Body of pancreas (tissue), 4 donors: ENCODE data around the gene SLC22A15. TPM values are rescaled to one million over a fixed set of nuclear protein-coding genes. Genes with fewer than 3 reads are reported as not detected.
A peak's percentile ranks its signal among the peaks of the same experiment; 100 is the strongest.

Experiments used
- ATAC-seq: fragments of 150-250 bp; one replicate; pipeline ENCODE4 v1.9.1; 2016
- DNase-seq, 4 donors: peaks; one replicate each; pipeline ENCODE4 v3.0.0-alpha.2; 2019
- H3K27ac ChIP-seq, 4 donors: fragments of 200-600 bp; sonication (generic); 1 replicate in 3 of 4; 2 replicates in 1 of 4; pipeline versions ENCODE4 v1.5.1 to v1.6.1; 2016 to 2019; ENCODE audit warnings: mild to moderate bottlenecking in 1 of 4, mixed read lengths in 1 of 4, moderate library complexity in 1 of 4
- H3K27me3 ChIP-seq, 2 donors: fragments of 200-600 bp; sonication (generic); one replicate each; pipeline ENCODE4 v1.6.0; 2016; ENCODE audit warnings: mild to moderate bottlenecking in 1 of 2
- H3K36me3 ChIP-seq, 2 donors: fragments of 200-600 bp; sonication (generic); replicated peaks in 1 of 2; 2 replicates each; pipeline ENCODE4 v1.5.1; 2016; ENCODE audit warnings: low read depth in 2 of 2; ENCODE audit not compliant: insufficient read depth in 1 of 2
- H3K4me1 ChIP-seq: fragments of 200-600 bp; sonication (generic); one replicate; pipeline ENCODE4 v1.6.0; 2016
- H3K4me3 ChIP-seq, 2 donors: fragments of 200-600 bp; sonication (generic); 1 replicate in 1 of 2; 2 replicates in 1 of 2; pipeline ENCODE4 v1.5.1; 2016 to 2019
- H3K9me3 ChIP-seq, 3 donors: fragments of 200-600 bp; sonication (generic); 1 replicate in 2 of 3; 2 replicates in 1 of 3; pipeline ENCODE4 v1.5.1; 2016
- CTCF ChIP-seq, 7 experiments: fragments of 450-650 bp in 4 of 7; fragments of 200-600 bp in 3 of 7; sonication (generic) in 3 of 7; IDR thresholded peaks; one replicate each; pipeline ENCODE4 v1.5.1; 2016 to 2019; ENCODE audit warnings: antibody characterized with exemption in 7 of 7
- POLR2A ChIP-seq, 3 donors: fragments of 450-650 bp; IDR thresholded peaks; one replicate each; pipeline ENCODE4 v1.6.1; 2016; ENCODE audit warnings: antibody characterized with exemption in 3 of 3, mild to moderate bottlenecking in 2 of 3
- WGBS, 2 donors: methylation state at CpG; one replicate each; pipeline ENCODE4 v1.1.5; 2017; 5-methylcytosine and 5-hydroxymethylcytosine counted together
- intact Hi-C: fragments of 100-400 bp; cut with DNase I; formaldehyde crosslinking; loops from one replicate; pipeline ENCODE4 v1.15.1; 2023
- total RNA-seq, 2 donors: library from RNA; depleted of rRNA; stranded (reverse); fragments of >200 nt; gene quantifications; one replicate each; pipeline ENCODE4 v1.1.0, GENCODE V29; 2016

Gene SLC22A15
- total RNA-seq, 2 donors from 2014 or later, result 7.9 to 8.8 TPM

GRCh38 chr1:116019653-116020253 lies 43.4 kb downstream of the SLC22A15 start:
- 40 to 59% methylated on average over 4 of the region's 4 CpGs for WGBS, 2 donors

DNA sequence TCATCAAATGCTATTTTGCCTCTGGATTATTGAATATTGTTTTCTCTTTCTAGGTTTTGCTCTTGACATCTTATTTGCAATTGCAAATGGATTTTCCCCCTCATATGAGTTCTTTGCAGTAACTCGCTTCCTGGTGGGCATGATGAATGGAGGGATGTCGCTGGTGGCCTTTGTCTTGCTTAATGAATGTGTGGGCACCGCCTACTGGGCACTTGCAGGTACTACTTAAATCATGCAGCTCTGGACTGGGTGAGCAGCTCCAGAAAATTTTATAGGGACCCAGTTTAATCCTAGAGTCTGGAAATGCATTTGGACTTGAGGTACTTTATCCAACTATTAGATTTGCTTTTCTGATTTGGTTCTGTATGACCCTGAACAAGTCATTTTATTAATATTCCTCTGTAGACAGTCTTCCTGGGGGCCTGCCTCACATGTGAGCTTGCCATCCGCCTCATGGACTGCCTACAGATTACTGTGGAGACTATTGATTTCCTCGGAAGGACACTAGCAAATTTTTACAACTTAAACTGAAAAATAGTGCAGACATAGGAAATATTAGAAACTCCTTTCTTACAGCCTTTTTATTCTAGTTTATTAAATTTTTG lies 44.5 kb downstream of the SLC22A15 start:
- intact Hi-C loops, result no loop called here
- peak; percentile 64 for ATAC-seq
- H3K9me3 ChIP-seq, result no peaks in the 10 kb centered on the region
- no peaks in the 10 kb centered on the region for H3K4me1 ChIP-seq
- TF ChIP-seq POLR2A (IDR thresholded peaks at IDR 0.05) (no peak), CTCF (IDR thresholded peaks at IDR 0.05) (peak; percentile 56 to 71 (median 63))
- no peak overlapping the region for H3K4me3 ChIP-seq
- H3K36me3 ChIP-seq, result no peaks in the 10 kb centered on the region
- peak; percentile 57 to 76 (median 66) for DNase-seq
- H3K27me3 ChIP-seq, result no peaks in the 10 kb centered on the region
- 47 to 50% methylated on average over 5 of the region's 5 CpGs for WGBS, 2 donors
- H3K27ac ChIP-seq, result no peak overlapping the region

More at GRCh38 chr1:116019653-116020253, 43.4 kb downstream of the SLC22A15 start:
- ATAC-seq, result no peak
- Histone ChIP-seq H3K27me3 (no peaks in the 10 kb centered on the region), H3K4me1 (peaks cover 8% of the 10 kb centered on the region), H3K9me3 (no peaks in the 10 kb centered on the region), H3K27ac (no peak overlapping the region), H3K36me3 (no peaks in the 10 kb centered on the region), H3K4me3 (no peak overlapping the region)
- intact Hi-C loops, result no loop called here
- no peak for DNase-seq
- no peak for TF ChIP-seq CTCF (IDR thresholded peaks at IDR 0.05)

DNA sequence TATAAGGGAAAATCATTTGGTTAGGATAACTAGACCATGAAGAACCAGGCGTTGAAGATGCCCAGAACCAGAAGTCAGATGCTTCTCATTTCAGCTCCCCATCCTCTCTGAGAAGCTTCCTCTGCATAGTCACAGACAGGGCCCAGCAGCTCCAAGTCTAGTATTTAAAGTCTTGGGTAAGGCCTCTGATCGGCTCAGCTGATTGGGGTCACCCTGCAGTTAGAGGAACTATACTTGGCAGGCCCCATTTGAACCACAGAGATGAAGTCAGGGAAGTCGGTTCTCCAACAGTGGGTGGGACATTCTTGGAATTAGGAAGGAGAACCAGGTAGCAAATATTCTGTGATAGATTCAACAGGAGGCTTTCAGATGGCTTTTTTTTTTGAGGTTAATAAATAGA lies 48.3 kb downstream of the SLC22A15 start:
- Histone ChIP-seq H3K27ac (no peak overlapping the region), H3K36me3 (no peaks in the 10 kb centered on the region), H3K4me3 (no peak overlapping the region), H3K9me3 (no peaks in the 10 kb centered on the region), H3K27me3 (no peaks in the 10 kb centered on the region), H3K4me1 (no peaks in the 10 kb centered on the region)
- no peak for TF ChIP-seq POLR2A (IDR thresholded peaks at IDR 0.05)
- TF ChIP-seq CTCF (IDR thresholded peaks at IDR 0.05), result no peak
- no peak for DNase-seq
- WGBS, 2 donors, result 8 to 44% methylated on average over 3 of the region's 3 CpGs
- ATAC-seq, result no peak
- intact Hi-C loops, result no loop called here

- Histone ChIP-seq H3K27me3 (no peaks in the 10 kb centered on the region), H3K4me1 (no peaks in the 10 kb centered on the region), H3K9me3 (no peaks in the 10 kb centered on the region), H3K36me3 (peaks cover 0 to 1% of the 10 kb centered on the region in 2 donors), H3K27ac (no peak overlapping the region), H3K4me3 (no peak overlapping the region)
- DNase-seq, result no peak
- intact Hi-C loops, result no loop called here
- TF ChIP-seq CTCF (IDR thresholded peaks at IDR 0.05) (no peak), POLR2A (IDR thresholded peaks at IDR 0.05) (no peak)
- WGBS, 2 donors, result 90 to 93% methylated on average over 4 of the region's 4 CpGs
- ATAC-seq, result no peak
Measured at GRCh38 chr1:116026631-116027030, 50.3 kb downstream of the SLC22A15 start.
